Mesenchymal stem cell (in vitro differentiated cells and primary cell): ENCODE results near the gene SYT15.

Experiments
- DNase-seq: peaks from one replicate; pipeline ENCODE4 v3.0.0-alpha.2; 2013
- H2AFZ ChIP-seq: one replicate; pipeline ENCODE4 v1.6.1; 2013; ENCODE audit warnings: low read depth, mild to moderate bottlenecking, control low read depth, inconsistent platforms, low read length, moderate library complexity
- H2AK5ac ChIP-seq: 2 replicates; pipeline ENCODE4 v1.6.1; 2013; ENCODE audit warnings: low read length, moderate library complexity, mild to moderate bottlenecking, inconsistent platforms; ENCODE audit not compliant: severe bottlenecking
- H2BK120ac ChIP-seq: one replicate; pipeline ENCODE4 v1.6.1; 2013; ENCODE audit warnings: low read depth, mild to moderate bottlenecking, inconsistent platforms, low read length, moderate library complexity
- H2BK12ac ChIP-seq, 2 experiments: one replicate each; pipeline ENCODE4 v1.6.1; 2013; ENCODE audit warnings: inconsistent platforms in 2 of 2, low read length in 2 of 2, mild to moderate bottlenecking in 2 of 2, moderate library complexity in 2 of 2, control low read depth in 1 of 2
- H2BK15ac ChIP-seq: one replicate; pipeline ENCODE4 v1.6.1; 2013; ENCODE audit warnings: mild to moderate bottlenecking, low read depth, inconsistent platforms; ENCODE audit not compliant: poor library complexity, severe bottlenecking
- H2BK5ac ChIP-seq: 2 replicates; pipeline ENCODE4 v1.6.1; 2013; ENCODE audit warnings: low read depth, mild to moderate bottlenecking, low read length, control low read depth, inconsistent platforms; ENCODE audit not compliant: poor library complexity, severe bottlenecking
- H3K14ac ChIP-seq, 2 experiments: one replicate each; pipeline ENCODE4 v1.6.1; 2013; ENCODE audit warnings: inconsistent platforms in 2 of 2, low read length in 2 of 2, control low read depth in 1 of 2, mild to moderate bottlenecking in 1 of 2, moderate library complexity in 1 of 2
- H3K18ac ChIP-seq, 2 experiments: one replicate each; pipeline ENCODE4 v1.6.1; 2013; ENCODE audit warnings: inconsistent platforms in 2 of 2, low read length in 2 of 2, control low read depth in 1 of 2, low read depth in 1 of 2, mild to moderate bottlenecking in 1 of 2
- H3K23ac ChIP-seq, 2 experiments: one replicate each; pipeline ENCODE4 v1.6.1; 2013; ENCODE audit warnings: inconsistent platforms in 2 of 2, low read length in 2 of 2, mild to moderate bottlenecking in 2 of 2, moderate library complexity in 2 of 2, control low read depth in 1 of 2
- H3K27ac ChIP-seq: 2 replicates; pipeline ENCODE4 v1.5.1; 2013; ENCODE audit warnings: mild to moderate bottlenecking, moderate library complexity, low read length, control low read depth, inconsistent platforms; ENCODE audit not compliant: poor library complexity, severe bottlenecking
- H3K27me3 ChIP-seq, 2 experiments: 2 replicates each; pipeline versions ENCODE4 v1.6.1 to v1.7.0; 2013; ENCODE audit warnings: low read length in 2 of 2, mild to moderate bottlenecking in 2 of 2, moderate library complexity in 2 of 2, control low read depth in 1 of 2, inconsistent platforms in 1 of 2; ENCODE audit not compliant: control insufficient read depth in 1 of 2, insufficient read depth in 1 of 2
- H3K36me3 ChIP-seq, 2 experiments: 2 replicates each; pipeline versions ENCODE4 v1.6.1 to v1.7.0; 2013; ENCODE audit warnings: low read length in 2 of 2, control low read depth in 1 of 2, inconsistent platforms in 1 of 2, low read depth in 1 of 2, mild to moderate bottlenecking in 1 of 2; ENCODE audit not compliant: insufficient read depth in 2 of 2, control insufficient read depth in 1 of 2
- H3K4ac ChIP-seq, 2 experiments: one replicate each; pipeline ENCODE4 v1.6.1; 2013; ENCODE audit warnings: inconsistent platforms in 2 of 2, low read length in 2 of 2, mild to moderate bottlenecking in 2 of 2, moderate library complexity in 2 of 2, control low read depth in 1 of 2, low read depth in 1 of 2
- H3K4me1 ChIP-seq: 2 replicates; pipeline ENCODE4 v1.6.1; 2013; ENCODE audit warnings: low read depth, low read length, control low read depth; ENCODE audit not compliant: control insufficient read depth, insufficient read depth
- H3K4me2 ChIP-seq: 2 replicates; pipeline ENCODE4 v1.6.1; 2013; ENCODE audit warnings: low read length, mild to moderate bottlenecking, inconsistent platforms; ENCODE audit not compliant: poor library complexity, severe bottlenecking
- H3K4me3 ChIP-seq, 2 experiments: 2 replicates each; pipeline versions ENCODE4 v1.5.1 to v1.7.0; 2013; ENCODE audit warnings: low read length in 2 of 2, mild to moderate bottlenecking in 2 of 2, control low read depth in 1 of 2, low read depth in 1 of 2; ENCODE audit not compliant: insufficient read depth in 1 of 2
- H3K79me1 ChIP-seq: replicated peaks from 2 replicates; pipeline ENCODE4 v1.6.1; 2013; ENCODE audit warnings: mild to moderate bottlenecking, control low read depth, low read length, inconsistent platforms; ENCODE audit not compliant: poor library complexity, severe bottlenecking
- H3K9ac ChIP-seq: 2 replicates; pipeline ENCODE4 v1.7.0; 2013; ENCODE audit warnings: mild to moderate bottlenecking, low read length, moderate library complexity
- H3K9me3 ChIP-seq: 2 replicates; pipeline ENCODE4 v1.7.0; 2013; ENCODE audit warnings: mild to moderate bottlenecking, low read length; ENCODE audit not compliant: control insufficient read depth
- H4K8ac ChIP-seq: one replicate; pipeline ENCODE4 v1.6.1; 2013; ENCODE audit warnings: inconsistent platforms, mild to moderate bottlenecking, low read length, moderate library complexity
- H4K91ac ChIP-seq: one replicate; pipeline ENCODE4 v1.6.1; 2013; ENCODE audit warnings: mild to moderate bottlenecking, low read length, inconsistent platforms
- WGBS: methylation state at CpG from one replicate; pipeline ENCODE4 v1.1.7; 2013; ENCODE audit warnings: mixed read lengths; 5-methylcytosine and 5-hydroxymethylcytosine counted together

The SYT15 gene

DNA sequence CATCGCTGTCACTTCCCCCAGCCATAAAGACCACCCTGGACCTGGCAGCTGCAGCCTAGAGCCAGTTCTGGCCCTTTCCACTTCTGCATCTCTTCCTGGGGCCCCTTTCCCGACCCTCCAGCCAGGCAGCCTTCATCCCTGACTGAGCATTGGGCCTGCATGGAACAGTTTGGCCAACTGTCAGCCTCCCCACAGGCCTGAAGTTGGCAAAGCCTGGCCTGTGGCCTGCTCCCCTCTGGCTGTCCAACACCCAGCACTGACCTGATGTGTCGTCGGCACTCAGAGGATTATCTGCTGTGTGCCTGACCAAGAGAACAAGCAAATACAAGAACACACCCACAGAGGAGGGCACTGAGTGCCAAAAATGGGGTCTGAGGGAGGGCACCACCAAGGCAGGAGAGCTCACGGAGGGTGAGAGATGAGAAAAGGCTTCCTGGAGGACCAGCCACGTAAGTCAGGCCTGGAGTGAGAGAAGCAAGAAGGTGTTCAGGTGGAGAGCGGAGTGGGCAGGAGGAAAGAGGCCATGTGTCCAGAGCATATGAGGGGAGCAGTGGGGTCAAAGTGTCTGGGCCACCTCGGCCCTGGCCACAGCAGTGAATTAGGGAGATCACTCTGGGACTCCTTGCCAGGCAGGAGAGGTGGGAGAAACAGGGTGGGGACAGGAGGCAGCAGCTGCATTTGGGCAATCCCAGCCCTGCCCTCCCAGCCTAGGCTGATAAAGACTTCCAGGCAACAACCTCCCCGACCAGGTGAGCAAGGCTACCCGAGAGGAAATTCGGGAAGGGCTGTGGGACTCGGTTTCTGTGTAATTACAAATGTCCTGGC is 27.0 kb upstream of the SYT15 start:
- Histone ChIP-seq H3K4me3 (no peak overlapping the region), H3K14ac (peak overlapping the region in 1 of 2 experiments; percentile 2), H2BK15ac (no peak overlapping the region), H2BK5ac (no peak overlapping the region), H3K27ac (no peak overlapping the region), H3K79me1 (no peaks in the 10 kb centered on the region), H3K23ac (no peak overlapping the region), H3K27me3 (peaks cover 23 to 95% of the 10 kb centered on the region in 2 experiments), H3K18ac (no peak overlapping the region), H4K8ac (no peak overlapping the region), H3K4ac (no peak overlapping the region), H3K9me3 (no peaks in the 10 kb centered on the region), H3K4me2 (no peak overlapping the region), H2BK12ac (no peak overlapping the region), H2AK5ac (no peak overlapping the region), H3K4me1 (peaks cover 28% of the 10 kb centered on the region), H3K36me3 (peaks cover 0 to 26% of the 10 kb centered on the region in 2 experiments), H2AFZ (no peak overlapping the region), H2BK120ac (no peak overlapping the region), H4K91ac (no peak overlapping the region), H3K9ac (no peak overlapping the region)
- DNase-seq: no peak
- WGBS: 80% methylated on average over 12 of the region's 12 CpGs

DNA sequence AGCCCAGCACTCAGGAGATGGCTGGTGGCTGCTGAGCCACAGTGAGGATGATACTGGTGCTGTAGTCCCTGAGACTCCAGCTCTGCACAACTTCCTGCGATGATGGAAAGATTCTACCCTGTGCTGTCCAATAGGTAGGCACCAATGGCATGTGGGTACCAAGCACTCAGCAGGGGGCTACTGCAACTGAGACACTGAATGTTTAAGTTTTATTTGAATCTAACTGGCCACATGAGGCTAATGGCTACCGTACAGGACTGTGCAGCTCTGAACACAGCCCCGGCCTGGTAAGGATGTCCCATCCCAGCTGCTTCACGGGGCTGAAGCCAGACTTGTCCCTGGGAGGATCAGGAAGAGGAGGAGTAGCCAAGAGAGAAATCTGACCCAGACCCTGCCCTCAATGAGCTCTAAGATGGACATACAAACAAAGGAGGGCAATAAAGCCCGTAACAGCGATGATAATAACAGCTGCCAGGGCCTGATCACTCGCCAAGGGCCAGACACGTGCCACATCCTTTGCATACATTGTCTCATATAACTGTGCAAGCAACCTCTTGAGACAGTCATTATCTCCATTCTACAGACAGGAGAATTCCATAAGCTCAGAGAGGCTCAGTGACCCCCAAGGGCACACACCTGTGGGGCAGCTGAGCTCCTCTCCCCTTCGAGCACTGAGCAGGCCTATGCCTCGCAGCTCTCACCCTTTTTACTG is 26.2 kb upstream of the SYT15 start:
- H3K23ac ChIP-seq: no peak overlapping the region
- no peaks in the 10 kb centered on the region for H3K79me1 ChIP-seq
- H3K4ac ChIP-seq: no peak overlapping the region
- H3K18ac ChIP-seq: no peak overlapping the region
- no peak overlapping the region for H2BK120ac ChIP-seq
- H2AK5ac ChIP-seq: no peak overlapping the region
- peaks cover 0 to 20% of the 10 kb centered on the region in 2 experiments for H3K36me3 ChIP-seq
- H2BK12ac ChIP-seq: no peak overlapping the region
- no peaks in the 10 kb centered on the region for H3K9me3 ChIP-seq
- H4K8ac ChIP-seq: no peak overlapping the region
- H2BK5ac ChIP-seq: no peak overlapping the region
- DNase-seq: no peak
- no peak overlapping the region for H2AFZ ChIP-seq
- peaks cover 30% of the 10 kb centered on the region for H3K4me1 ChIP-seq
- H3K4me2 ChIP-seq: no peak overlapping the region
- H3K27ac ChIP-seq: no peak overlapping the region
- H4K91ac ChIP-seq: no peak overlapping the region
- H3K9ac ChIP-seq: no peak overlapping the region
- H2BK15ac ChIP-seq: no peak overlapping the region
- H3K27me3 ChIP-seq: peaks cover 30 to 95% of the 10 kb centered on the region in 2 experiments
- no peak overlapping the region for H3K4me3 ChIP-seq
- WGBS: 89% methylated on average over 10 of the region's 10 CpGs
- no peak overlapping the region for H3K14ac ChIP-seq

DNA sequence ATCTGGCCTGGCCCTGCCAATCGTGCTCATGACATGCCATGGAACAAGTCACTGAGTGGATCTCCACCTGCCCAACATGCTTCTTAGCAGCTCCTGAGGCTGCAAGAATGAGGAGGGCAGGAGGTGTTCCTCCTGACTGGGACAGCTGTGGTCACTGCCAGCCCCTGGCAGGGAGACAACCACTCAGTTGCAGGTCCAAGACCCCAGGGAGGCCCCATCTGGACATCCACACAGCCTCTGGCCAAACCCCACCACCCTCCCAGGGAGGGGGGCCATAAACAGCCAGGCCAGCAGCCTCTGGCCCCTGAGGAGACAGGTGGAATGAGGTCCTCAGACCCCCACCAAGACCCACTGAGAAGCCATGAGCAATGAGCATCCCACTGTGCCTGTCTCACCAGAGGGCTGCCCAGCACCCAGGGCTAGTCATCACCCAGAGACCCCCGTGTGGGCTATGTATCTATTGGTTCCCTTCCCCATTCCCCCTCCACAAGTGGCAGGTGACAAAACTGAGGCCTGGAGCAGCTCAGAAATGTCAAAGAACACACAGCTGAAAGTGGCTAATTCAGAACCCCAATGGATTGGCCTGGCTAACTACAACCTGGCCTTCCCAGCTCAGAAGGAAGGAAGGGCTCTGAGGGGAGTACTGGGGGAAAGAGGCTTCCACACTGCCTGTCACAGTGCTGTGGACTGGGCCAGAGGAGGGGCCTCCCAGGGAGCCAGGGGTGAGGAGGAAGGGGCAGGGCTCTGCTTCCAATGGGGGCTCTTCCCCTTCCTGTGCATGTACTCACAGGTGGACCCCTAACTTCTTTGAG is 25.5 kb upstream of the SYT15 start:
- Histone ChIP-seq H3K23ac (no peak overlapping the region), H4K91ac (no peak overlapping the region), H2BK12ac (no peak overlapping the region), H2BK5ac (no peak overlapping the region), H2BK120ac (no peak overlapping the region), H3K18ac (no peak overlapping the region), H2AK5ac (no peak overlapping the region), H2AFZ (no peak overlapping the region), H3K27ac (no peak overlapping the region), H3K36me3 (peaks cover 0 to 20% of the 10 kb centered on the region in 2 experiments), H3K79me1 (no peaks in the 10 kb centered on the region), H4K8ac (no peak overlapping the region), H3K9me3 (no peaks in the 10 kb centered on the region), H3K9ac (no peak overlapping the region), H2BK15ac (no peak overlapping the region), H3K14ac (no peak overlapping the region), H3K4me1 (peaks cover 25% of the 10 kb centered on the region), H3K4me3 (no peak overlapping the region), H3K4ac (no peak overlapping the region), H3K27me3 (peaks cover 38 to 95% of the 10 kb centered on the region in 2 experiments), H3K4me2 (no peak overlapping the region)
- 52% methylated on average over 2 of the region's 2 CpGs for WGBS
- no peak for DNase-seq
